OCI-M2 (cell line): ENCODE results near the gene CCDC30.
"Not testable (repeated sequence)": the region's sequence is repeated elsewhere in the genome, so short reads cannot be mapped to it uniquely, and the experiment has no call there.

Experiments used
- DNase-seq: peaks from one replicate; lab custom pipeline; 2025; ENCODE audit not compliant: unreplicated experiment; lab: John Stamatoyannopoulos, UW

CCDC30 gene

GRCh38 chr1:42450061-42450460, 13.0 kb upstream of the CCDC30 start:
- no peak for DNase-seq

DNA sequence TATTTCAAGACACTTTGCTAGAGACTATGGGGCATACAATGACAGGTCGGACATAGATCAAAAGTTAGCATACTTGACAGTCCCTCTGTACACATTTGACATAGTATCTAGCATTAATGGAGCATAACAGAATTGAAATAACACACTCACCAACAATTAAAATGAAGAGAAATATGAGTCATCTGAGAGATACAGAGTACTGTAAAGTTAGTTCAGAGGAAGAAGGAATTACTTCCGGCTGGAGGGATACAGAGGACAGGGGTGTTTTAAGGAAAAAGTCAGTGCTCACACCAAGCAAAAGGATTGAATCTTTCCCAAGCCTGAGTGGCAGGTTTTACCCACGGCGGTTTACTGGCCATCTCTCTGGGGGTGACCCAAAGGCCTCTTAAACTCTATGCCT, 9.7 kb upstream of the CCDC30 start:
- DNase-seq, result no peak

DNA sequence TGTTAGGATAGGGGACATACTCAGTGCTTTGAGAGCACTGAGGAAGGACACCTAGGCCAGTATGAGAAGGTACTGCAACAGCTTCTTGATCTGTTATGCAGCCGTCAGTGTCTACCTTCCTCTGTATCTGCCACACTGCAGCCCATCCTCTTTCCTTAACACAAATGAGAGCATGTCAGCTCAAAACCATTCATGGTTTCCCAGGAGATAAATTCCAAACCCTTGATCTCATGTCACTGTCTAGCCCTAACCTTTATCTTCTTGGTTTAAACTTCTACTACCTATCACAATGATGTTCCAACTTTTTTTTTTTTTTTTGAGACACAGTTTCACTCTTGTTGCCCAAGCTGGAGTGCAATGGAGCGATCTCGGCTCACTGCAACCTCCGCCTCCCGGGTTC, 8.7 kb upstream of the CCDC30 start:
- no peak for DNase-seq

DNA sequence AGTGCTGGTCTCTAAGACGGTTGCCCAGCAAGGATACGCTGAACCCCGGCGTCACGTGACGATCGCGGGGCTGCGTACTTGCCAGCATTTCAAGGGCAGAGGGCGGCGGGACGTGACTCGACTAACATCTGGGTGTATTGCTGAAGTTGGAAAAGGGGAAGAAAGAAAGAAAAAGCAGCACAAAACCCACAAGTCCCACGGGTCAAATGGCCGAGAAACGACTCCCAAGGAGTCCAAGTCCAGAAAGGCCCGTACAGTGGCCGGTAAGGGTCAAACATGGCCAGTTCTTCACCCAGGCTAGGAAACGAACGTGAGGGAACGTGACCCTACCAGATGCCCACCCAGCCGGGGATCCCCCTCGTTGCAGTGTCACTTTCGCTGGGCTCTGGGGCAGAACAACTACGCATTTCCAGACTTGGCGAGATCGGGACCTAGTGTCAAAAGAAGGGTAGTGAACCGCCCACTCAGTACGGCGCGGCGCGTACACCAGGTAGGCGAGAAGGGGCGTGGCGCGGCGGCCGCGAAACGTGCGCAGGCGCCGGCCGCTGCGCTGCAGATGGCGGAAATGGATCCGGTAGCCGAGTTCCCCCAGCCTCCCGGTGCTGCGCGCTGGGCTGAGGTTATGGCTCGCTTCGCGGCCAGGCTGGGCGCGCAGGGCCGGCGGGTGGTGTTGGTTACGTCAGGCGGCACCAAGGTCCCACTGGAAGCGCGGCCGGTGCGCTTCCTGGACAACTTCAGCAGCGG, 6.9 kb upstream of the CCDC30 start, which contains the start of the genes PPCS and ZMYND12:
PPCS (plus strand) TSS at position 534 of the 744 bp plus-strand sequence; CDS start at position 557, 23 bp downstream.
ZMYND12 (minus strand) TSS at position 13 of the 744 bp plus-strand sequence. CDS start 25 bp downstream, outside the sequence.
- DNase-seq, result no peak

DNA sequence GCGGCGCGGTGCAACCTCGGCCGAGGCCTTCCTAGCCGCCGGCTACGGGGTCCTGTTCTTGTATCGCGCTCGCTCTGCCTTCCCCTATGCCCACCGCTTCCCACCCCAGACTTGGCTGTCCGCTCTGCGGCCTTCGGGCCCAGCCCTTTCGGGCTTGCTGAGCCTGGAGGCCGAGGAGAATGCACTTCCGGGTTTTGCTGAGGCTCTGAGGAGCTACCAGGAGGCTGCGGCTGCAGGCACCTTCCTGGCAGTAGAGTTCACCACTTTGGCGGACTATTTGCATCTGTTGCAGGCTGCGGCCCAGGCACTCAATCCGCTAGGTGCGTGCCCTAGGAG, 6.4 kb upstream of the CCDC30 start:
- DNase-seq, result no peak

- no peak for DNase-seq
These were observed 1.9 kb upstream of the CCDC30 start for GRCh38 chr1:42461196-42461595.

DNA sequence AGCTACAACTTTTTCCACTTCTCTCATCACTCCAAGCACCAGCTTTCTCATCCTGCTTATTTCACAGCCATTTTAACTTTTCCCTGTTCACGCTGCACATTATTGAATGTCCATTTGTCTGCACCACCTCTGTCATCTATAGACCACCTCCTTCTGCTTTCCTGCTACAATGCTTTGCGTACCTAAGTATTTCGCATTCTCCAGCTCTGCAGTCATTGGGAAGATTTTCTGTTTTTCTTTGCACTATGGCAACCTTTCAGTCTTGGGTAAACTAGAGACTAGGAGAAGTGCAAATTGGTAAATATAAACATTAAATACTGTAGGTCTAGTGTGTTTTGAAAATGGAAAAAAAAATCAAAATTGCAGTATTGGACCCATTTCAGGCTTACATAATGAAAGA, 835 bp downstream of the CCDC30 start:
- DNase-seq, result no peak

- DNase-seq, result no peak
These were observed 2.9 kb downstream of the CCDC30 start for GRCh38 chr1:42466030-42466429.

GRCh38 chr1:42469727-42470126, 6.6 kb downstream of the CCDC30 start:
- DNase-seq, result no peak

GRCh38 chr1:42476605-42477004, 13.5 kb downstream of the CCDC30 start:
- DNase-seq, result no peak

- DNase-seq, result not testable (repeated sequence)
These were observed 14.3 kb downstream of the CCDC30 start for GRCh38 chr1:42477354-42477753.

DNA sequence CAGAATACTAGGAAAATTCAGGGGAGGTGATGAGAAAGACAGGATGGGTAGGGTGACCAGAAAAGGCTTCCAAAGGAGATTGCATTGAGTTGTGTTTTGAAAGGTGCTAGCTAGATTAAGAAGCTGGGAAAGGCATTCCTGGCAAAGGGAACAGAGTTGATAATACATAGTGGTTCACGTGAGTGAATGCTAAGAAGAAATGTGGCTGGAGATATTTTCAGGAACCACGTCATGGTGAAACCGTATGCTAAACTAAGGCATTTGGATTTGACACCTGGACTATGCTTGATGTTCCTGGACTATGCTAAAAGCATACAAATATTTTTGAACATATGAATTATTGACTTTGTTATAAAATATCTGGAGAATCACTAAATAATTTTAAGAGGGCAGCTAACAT, 14.7 kb downstream of the CCDC30 start:
- DNase-seq, result no peak

DNA sequence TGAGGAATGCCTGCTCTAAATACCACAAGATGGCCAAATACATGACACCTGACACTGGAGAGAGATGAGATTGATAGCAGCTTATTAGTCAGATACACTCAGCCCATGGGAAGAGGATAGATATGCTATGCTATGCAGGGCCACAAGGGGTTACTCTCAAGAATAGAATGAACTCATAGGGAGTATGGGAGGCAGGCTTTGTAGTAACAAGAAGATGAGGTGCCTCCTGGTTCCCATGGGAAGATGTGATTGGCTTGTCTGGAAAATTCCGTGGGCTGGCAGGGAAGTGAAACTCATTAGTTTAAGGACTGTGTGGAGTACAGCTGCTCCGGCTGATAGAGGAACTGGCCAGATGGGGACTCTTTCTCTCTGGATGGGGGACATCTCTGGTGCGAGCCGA, 16.5 kb downstream of the CCDC30 start:
- DNase-seq, result no peak

DNA sequence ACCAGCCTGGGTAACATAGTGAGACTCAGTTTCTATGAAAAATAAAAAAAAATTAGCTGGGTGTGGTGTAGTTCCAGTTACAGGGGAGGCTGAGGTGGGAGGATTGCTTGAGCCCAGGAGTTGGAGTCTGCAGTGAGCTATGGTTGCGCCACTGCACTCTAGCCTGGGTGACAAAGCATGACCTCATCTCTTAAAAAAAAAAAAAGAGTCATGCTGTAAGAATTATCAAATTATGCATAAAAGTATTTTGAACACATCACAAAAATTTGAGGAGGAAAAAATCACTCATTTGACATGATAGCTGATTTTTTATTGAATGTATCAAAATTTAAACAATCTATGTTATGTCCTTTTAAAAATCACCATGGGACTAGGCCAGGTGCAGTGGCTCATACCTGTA, 17.8 kb downstream of the CCDC30 start:
- no peak for DNase-seq

- DNase-seq, result no peak
These were observed 19.6 kb downstream of the CCDC30 start for GRCh38 chr1:42482635-42483153.

- DNase-seq, result no peak
These were observed 21.3 kb downstream of the CCDC30 start for GRCh38 chr1:42484382-42484781.

DNA sequence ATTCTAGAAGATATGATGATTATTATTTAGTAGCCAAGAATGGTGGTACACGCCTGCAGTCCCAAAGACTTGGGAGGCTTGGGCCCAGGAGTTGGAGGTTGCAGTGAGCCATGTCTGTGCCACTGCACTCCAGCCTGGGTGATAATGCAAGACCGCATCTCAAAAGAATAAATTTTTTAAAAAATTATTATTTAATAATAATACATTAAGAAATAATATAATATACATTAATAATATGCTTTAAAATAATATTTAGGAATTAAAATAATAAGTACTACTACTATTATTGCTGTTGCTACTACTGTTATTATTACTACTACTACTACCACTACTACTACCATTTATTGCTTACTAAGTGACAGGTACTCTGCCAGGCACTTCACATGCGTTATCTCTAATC, 27.2 kb downstream of the CCDC30 start:
- DNase-seq, result no peak

DNA sequence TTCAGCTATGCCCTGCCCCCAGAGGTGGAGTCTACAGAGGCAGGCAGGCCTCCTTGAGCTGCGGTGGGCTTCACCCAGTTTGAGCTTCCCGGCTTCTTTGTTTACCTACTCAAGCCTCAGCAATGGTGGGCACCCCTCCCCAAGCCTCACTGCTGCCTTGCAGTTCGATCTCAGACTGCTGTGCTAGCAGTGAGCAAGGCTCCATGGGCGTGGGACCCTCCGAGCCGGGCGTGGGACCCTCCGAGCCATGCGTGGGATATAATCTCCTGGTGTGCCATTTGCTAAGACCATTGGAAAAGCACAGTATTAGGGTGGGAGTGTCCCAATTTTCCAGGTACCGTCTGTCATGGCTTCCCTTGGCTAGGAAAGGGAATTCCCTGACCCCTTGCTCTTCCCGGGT, 38.9 kb downstream of the CCDC30 start:
- DNase-seq, result not testable (repeated sequence)

- DNase-seq, result no peak
These were observed 41.5 kb downstream of the CCDC30 start for GRCh38 chr1:42504535-42505128.

GRCh38 chr1:42506576-42506975, 43.5 kb downstream of the CCDC30 start:
- DNase-seq, result no peak

DNA sequence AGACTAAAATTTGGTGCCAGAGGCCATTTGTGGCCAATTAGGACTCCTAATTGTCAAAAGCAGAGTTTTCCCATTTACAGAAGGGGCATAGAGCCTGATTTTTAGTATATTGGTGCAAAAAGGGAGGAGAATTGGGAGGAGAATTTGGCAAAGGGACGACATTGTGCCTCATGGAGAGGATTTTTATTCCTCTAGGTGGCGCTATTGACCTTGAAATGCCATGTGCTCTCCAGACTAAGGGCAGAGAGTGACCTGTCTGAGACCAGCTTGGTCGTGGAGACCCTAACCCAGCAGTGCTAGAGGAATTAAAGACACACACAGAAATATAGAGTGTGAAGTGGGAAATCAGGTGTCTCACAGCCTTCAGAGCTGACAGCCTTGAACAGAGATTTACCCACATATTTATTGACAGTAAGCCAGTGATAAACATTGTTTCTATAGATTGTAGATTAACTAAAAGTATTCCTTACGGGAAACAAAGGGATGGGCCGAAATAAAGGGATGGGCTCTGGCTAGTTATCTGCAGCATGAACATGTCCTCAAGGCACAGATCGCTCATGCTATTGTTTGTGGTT, 48.6 kb downstream of the CCDC30 start:
- DNase-seq, result not testable (repeated sequence)

DNA sequence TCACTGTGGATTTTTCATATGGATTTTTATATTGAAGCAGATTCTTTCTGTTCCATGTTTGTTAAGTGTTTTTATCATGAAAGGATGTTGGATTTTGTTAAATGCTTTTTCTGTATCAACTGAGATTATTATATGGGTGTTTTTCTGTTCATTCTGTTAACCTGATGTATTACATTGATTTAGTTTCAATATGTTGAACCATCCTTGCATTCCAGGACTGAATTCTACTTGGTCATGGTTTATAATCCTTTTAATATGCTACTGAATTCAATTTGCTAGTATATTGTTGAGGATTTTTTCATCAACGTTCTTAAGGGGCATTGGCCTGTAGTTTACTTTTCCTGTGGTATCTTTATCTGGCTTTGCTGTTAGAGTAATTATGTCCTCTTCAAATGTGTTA, 55.8 kb downstream of the CCDC30 start:
- DNase-seq, result no peak
